Hepatocyte (in vitro differentiated cells): ENCODE results near the gene MACROD2.

Experiments
- CTCF ChIP-seq: fragments of 200-600 bp; sonication (generic); IDR thresholded peaks from 2 replicates; pipeline ENCODE4 v1.5.1; 2016; ENCODE audit warnings: antibody characterized with exemption, mild to moderate bottlenecking; ENCODE audit not compliant: poor library complexity
- EZH2 ChIP-seq: fragments of 200-600 bp; sonication (generic); IDR thresholded peaks from 2 replicates; pipeline ENCODE4 v1.6.1; 2016; ENCODE audit warnings: antibody characterized with exemption, mild to moderate bottlenecking, borderline replicate concordance
- EZH2phosphoT487 ChIP-seq: fragments of 200-600 bp; sonication (generic); IDR thresholded peaks from one replicate; pipeline ENCODE4 v1.6.1; 2018; ENCODE audit warnings: antibody characterized with exemption, mild to moderate bottlenecking, low read depth, moderate library complexity; ENCODE audit not compliant: unreplicated experiment, severe bottlenecking

- no peak for TF ChIP-seq EZH2
- no peak for TF ChIP-seq CTCF
- no peak for TF ChIP-seq EZH2phosphoT487
These were observed 208.3 kb downstream of the MACROD2 start for GRCh38 chr20:14203657-14204056.
